Fibroblast of lung (primary cell): Measurements from ENCODE around the gene FCN2.

Experiments used
- EZH2 ChIP-seq: IDR thresholded peaks from 2 replicates; pipeline ENCODE4 v1.5.1; 2012; ENCODE audit warnings: low read length, control low read depth, mild to moderate bottlenecking; ENCODE audit errors: missing control alignments
- TF ChIP-seq, protein P1 (sequence below), 2 donors: IDR thresholded peaks in 1 of 2; conservative IDR thresholded peaks in 1 of 2; 1 replicate in 1 of 2; 2 replicates in 1 of 2; pipeline ENCODE4 v1.5.1; 2011 to 2012; ENCODE audit warnings: low read length in 2 of 2, control low read depth in 1 of 2, inconsistent platforms in 1 of 2, low read depth in 1 of 2, mild to moderate bottlenecking in 1 of 2

DNA sequence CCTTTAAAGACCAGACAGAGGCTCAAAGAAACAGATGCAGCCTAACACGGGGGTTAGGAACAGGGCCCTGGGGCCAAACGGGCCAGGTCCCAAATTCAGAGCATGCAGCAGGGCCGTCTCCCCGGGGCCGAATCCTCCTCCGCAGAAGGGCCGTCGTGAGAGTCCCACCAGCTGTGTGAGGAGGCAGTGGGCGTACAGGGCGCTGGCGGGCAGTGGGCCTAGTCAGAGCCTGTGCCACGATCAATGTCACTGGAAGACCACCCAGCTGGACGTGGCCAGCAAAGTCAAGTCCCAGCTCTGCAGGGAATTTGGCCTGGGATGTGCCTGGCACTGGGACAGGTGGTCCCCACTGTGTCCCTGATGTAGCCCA is 15.8 kb upstream of the FCN2 start:
- TF ChIP-seq, protein P1, sequence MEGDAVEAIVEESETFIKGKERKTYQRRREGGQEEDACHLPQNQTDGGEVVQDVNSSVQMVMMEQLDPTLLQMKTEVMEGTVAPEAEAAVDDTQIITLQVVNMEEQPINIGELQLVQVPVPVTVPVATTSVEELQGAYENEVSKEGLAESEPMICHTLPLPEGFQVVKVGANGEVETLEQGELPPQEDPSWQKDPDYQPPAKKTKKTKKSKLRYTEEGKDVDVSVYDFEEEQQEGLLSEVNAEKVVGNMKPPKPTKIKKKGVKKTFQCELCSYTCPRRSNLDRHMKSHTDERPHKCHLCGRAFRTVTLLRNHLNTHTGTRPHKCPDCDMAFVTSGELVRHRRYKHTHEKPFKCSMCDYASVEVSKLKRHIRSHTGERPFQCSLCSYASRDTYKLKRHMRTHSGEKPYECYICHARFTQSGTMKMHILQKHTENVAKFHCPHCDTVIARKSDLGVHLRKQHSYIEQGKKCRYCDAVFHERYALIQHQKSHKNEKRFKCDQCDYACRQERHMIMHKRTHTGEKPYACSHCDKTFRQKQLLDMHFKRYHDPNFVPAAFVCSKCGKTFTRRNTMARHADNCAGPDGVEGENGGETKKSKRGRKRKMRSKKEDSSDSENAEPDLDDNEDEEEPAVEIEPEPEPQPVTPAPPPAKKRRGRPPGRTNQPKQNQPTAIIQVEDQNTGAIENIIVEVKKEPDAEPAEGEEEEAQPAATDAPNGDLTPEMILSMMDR (conservative IDR thresholded peaks at IDR 0.05 in 1 of 2, IDR thresholded peaks at IDR 0.05 in 1 of 2; ENCODE audit: low read depth in 1 of 2, low read length in 2 of 2): no peak
- no peak for TF ChIP-seq EZH2
